ENCODE measurements around the gene STYX. TPM values are rescaled to one million over a fixed set of nuclear protein-coding genes. Genes with fewer than 3 reads are reported as not detected.
"Not testable (repeated sequence)": the region's sequence is repeated elsewhere in the genome, so short reads cannot be mapped to it uniquely, and the experiment has no call there.

STYX gene
- total RNA-seq, 1 donor from 2014 or later = 29.8 TPM

DNA sequence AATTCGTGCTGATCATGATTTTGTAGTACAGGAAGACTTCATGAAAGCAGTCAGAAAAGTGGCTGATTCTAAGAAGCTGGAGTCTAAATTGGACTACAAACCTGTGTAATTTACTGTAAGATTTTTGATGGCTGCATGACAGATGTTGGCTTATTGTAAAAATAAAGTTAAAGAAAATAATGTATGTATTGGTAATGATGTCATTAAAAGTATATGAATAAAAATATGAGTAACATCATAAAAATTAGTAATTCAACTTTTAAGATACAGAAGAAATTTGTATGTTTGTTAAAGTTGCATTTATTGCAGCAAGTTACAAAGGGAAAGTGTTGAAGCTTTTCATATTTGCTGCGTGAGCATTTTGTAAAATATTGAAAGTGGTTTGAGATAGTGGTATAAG, 2.5 kb upstream of the STYX start:
- not testable (repeated sequence) for DNase-seq

DNA sequence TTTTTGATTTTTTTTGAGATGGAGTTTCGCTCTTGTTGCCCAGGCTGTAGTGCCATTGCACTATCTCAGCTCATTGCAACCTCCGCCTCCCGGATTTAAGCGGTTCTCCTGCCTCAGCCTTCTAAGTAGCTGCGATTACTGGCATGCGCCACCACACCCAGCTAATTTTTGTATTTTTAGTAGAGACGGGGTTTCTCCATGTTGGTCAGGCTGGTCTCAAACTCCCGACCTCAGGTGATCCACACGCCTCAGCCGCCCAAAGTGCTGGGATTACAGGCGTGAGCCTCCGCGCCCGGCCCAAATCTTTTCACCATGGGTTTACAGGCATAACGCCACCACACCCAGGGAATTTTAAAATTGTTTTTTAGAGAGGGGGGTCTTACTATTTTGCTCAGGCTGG, 931 bp upstream of the STYX start:
- not testable (repeated sequence) for DNase-seq

DNA sequence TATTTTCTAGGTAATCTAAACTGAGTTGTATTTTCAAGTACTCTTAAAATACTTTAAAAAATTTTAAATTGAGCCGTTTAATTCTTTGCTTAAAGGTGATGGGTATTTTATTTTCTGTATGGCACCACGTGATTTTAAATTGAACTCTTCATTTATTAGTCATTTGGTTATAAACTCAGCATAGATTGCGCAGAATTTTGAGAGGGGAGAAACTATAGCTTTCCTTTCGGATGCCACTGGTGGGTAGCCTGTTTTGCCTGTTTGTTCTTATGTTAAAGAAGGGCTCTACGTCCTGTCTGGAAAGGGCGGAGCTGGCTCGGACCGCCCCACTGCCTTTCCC, 411 bp upstream of the STYX start:
- DNase-seq = no peak

DNA sequence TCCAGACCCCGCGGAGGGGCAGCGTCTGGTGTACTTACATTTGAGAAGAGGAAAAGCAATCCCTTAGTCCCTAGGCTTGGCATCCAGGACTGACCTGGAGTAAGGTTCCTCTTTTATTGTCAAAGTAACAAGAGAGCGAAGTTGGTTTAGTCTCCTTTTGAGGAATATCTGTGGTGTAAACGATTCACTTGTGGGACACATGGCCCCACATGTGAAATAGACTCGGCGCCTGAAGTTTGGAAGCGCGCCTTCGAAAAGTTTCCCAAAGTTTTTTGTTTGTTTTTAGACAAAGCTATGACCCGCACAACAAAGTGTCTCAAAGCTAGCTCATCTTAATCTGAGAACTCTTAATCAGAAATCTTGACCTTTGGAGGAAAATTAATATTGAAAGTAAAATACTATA, 744 bp downstream of the STYX start:
- DNase-seq = no peak

DNA sequence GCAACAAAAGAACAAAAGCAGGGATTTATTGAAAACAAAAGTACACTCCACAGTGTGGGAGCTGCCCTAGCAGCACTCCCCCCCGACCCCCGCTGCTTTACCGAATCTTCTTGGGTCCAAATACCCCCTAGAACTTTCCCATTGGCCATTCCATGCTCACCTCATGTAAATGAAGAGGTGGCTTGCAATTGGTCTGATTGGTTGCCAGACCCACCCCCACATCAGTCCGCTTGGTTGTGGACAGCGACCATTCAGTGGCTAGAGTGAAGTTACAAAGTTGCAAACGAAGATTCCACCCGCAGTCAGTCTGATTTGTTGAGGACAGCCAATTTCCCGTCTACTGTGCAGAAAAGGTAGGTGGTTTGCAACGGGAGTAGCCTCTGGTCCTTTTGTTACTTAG, 3.9 kb downstream of the STYX start:
- no peak for DNase-seq

DNA sequence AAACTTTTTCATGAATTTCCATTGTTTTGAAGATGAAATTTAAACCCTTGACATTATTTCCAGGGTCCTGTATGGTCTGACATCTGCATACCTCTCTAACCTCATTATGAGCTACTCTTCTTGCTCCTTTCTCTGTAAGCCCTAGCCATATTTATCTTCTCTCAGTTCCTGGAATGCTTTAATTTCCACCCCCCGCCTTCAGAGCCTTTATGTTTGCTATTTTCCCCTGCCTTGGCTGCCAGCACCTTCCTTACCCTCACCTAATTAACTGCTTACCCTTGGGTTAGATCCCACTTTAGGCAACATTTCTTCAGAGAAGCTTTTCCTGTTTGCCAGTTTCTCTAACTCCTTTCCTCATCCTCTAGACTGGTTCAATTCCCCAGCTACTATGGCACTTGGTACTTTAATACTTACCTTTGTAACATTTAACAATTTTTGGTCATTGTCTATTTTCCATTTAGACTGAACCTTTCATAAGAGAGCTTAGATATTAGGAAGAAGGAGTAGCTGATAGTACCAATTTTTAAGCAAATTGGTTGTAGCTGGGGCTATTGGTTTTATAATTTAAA, 6.0 kb downstream of the STYX start:
- no peak for DNase-seq

DNA sequence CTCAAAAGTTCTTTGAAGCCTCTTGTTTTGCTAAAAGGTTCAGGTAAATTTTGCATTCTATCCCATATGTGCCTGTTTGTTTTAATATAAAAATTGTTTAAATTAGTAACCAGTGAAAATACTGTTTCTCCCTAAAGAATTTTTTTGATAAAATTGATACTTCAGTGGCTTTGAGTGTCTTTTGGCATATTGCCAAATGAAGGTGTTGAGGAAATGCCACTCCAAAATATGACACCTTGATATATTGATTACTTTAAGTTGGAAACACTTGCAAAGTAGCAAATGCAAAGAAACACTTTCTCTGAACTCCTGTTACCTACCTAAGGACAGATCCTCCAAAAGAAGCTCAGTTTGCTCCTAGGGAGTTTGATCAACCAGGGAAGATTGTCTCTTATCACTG, 8.4 kb downstream of the STYX start:
- DNase-seq = no peak

DNA sequence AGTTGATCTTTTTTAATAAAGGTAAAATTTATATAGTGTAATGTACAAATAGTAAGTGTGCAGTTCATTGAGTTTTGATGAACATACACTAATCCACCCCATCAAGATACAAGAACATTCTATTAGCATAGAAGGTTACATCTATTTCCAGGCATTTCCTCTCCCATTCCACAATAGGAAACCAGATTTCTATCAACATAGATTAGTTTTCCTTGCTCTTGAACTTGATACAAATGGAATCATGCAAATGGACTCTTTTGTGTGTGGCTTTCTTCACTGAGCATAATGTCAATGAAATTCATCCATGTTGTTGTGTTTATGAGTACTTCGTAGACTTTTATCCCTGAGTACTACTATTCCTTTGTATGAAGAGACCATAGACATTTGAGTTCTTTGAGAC, 10.8 kb downstream of the STYX start:
- no peak for DNase-seq

DNA sequence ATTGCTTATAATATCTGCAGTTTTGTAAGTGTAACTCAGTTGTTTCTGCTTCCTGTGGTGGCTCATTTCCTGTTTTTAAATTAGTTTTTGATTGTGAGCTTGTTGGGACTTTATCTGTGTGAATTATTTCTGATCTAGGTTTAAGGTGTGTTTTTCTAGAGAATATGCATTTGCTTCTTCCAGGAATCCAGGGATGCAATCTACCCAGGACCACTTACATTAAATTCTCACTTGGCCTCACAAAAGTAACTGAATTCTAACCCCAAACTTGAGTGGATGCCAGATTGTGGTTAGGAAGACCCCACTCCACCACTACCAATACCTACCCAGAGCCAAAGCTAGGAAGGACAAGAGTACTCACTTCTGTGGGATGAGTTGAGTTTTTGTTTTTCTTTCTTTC, 11.9 kb downstream of the STYX start:
- no peak for DNase-seq

DNA sequence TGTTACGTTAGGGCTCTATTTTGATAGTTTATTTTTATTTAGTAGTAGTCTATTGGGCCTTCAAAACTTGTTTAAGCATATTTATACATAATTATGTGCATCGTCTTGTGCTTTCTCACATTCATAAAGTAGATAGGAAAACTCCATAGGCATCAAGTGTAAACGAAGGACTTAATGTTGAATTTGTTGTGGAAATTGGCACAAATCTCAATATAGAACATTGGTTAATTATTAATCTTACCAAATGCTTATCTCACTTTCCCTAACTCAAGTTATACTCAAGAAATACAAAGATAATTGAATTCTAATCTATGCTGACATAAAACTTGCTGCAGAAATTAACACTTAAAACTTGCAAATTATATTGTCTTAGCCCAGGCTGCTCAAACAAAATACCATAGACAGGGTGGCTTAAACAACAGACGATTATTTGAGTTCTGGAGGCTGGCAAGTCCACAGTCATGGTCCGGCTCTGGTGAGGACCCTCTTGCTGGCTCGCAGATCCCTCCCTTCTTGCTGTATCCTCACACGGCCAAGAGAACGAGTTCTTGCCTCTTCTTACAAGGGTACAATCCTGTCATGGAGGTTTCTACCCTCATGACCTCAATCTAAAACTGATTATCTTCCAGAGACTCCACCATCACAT, 18.8 kb downstream of the STYX start:
- DNase-seq = no peak

DNA sequence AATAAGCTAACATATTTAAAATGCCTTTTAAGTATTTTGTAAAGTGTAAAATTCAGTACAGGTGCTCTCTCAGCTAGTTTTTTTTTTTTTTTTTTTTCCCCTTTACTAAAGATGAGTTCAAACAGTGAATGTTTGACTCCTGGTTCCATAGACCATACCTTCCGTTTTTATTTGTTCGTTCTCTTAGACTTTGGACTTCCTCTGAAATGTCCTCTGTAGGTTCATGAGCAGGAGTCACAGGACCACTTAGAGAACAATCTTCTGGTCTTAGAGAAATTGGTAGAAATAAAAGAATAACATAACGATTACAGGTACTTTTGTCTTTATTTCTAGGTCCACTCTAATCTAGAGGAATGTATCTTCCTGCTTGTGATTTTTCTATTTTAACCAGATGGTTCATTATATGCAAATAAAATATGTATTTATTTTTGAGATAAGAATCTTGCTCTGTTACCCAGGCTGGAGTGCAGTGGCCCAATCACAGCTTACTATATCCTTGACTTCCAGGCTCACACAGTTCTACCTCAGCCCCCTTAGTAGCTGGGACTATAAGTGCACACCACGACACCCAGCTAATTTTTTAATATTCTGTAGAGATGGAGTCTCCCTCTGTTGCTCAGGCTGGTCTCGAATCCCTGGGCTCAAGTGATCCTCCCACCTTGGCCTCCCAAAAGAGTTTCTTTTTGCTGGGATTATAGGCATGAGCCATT, 25.8 kb downstream of the STYX start:
- DNase-seq = no peak

DNA sequence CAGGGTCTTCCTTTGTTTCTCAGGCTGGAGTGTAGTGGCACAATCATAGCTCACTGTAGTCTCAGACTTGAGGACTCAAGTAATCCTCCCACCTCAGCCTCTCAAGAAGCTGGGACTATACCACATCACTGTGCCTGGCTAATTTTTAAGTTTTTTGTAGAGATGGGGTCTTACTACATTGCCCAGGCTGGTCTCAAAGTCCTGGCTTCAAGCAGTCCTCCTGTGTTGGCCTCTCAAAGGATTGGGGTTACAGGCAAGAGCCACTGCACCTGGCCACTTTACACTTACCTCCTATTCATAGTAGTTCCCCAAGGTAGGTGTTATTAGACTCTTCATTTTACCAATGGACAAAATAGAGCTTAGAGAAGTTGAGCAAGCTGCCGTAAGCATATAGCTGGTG, 29.2 kb downstream of the STYX start:
- no peak for DNase-seq

DNA sequence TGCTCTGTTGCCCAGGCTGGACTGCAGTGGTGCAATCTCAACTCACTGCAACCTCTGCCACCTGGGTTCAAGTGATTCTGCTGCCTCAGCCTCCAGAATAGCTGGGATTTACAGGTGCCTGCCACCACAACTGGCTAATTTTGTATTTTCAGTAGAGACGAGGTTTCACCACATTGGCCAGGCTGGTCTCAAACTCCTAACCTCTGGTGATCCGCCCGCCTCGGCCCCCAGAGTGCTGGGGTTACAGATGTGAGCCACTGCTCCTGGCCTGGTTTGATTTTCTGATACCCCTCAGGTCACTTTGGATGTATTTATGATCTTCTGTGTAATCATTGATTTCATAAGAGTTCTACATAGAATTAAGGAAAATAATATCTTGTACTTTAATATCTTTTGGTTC, 33.0 kb downstream of the STYX start:
- DNase-seq = not testable (repeated sequence)

DNA sequence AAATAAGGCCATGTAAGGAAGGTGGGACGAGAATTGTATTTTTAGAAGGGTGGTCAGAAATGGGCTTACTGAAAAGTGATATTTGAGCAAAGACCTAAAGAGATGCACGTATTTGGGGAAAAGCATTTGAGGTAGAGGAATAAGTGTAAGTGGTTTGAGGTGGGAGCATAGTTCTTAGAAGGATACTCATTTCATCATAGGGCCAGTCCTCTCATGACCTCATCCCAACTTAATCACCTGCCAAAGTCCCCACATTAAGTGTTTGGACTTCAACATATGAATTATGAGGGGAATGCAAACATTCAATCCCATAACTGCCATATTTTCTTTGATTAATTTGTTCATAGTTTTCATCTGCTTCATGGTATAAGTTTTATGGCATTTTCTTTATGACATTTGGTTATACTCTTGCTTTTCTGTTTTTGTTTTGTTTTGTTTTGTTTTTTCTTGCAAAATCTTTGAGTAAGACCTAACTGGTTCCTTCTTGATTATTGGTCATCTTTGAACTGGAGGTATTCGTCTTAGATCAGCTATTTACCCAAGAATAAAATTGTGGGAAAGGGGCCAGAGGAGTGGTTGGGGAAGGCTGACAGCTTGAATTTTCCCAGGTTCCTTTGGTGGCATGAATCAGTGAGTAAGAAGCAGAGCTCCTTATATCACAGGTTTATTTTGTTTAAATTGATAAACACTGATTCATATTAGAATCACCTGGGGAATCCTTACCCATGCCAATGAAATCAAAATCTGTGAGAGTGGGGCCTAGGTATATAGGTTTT, 37.3 kb downstream of the STYX start:
- no peak for DNase-seq

DNA sequence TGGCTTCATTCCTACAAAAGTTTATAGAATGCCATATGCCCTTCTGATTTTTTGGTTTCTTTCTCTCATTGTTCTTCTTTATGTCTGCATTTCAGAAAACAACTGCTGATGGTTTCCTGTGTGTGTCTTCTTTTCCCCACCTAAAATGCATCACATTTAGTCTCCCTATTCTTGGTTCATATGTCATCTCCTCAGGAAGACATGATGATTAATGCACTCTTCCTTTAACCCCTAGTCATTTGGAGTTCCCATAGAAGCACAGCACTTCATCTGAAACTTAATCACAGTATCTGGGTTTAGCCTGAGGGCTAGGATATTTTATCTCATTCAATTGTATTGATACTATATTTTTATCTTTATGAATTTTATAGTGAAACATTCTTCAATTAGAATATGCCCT, 39.9 kb downstream of the STYX start:
- no peak for DNase-seq

DNA sequence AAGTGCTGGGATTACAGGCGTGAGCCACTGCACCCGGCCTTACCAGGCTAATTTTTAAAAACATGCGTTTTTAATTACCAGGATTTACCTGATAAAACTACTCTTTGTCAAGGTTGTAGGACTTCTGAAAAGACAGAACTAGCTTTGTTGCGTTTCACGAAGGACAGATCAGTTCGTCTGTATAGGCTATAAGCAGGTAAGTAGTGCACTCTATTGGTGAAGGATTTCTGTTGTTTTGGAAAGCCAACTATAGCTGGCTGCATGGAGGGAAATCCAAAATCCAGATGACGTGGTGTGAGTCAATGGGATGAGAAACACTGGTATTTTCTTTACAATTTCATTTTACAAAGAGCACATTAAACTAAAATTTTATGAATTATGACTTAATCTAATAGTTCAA, 46.9 kb downstream of the STYX start:
- DNase-seq = no peak

DNA sequence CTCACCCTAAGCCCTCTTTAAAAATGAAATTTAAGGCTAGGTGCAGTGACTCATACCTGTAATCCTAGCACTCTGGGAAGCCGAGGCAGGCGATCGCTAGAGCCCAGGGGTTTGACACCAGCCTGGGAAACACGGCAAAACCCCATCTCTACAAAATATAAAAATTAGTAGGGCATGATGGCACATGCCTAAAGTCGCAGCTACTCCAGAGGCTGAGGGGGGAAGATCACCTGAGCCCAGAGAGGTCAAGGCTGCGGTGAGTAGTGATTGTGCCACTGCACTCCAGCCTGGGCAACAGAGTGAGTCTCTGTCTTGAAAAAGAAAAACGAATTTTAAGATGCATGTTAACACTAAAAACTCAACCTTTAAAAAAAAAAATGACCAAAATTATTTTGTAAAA, 48.7 kb downstream of the STYX start:
- DNase-seq = no peak

DNA sequence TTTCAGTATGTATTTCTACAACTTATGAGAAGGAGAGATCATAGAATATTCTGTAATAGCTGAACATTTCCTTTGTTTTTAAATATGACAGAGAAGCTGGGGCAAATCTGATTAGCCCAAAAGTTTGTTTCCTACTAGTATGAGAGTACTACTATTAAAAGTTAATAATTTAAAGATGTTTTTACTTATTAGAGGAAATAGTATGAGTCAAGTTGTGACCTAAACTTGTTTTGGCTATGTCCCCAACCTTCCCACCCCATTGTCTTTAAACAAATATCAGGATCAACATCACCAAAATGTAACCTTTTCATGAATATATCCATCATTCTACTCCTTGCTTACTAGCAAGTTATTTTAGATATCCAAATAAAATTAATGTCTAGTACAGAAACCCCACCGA, 50.9 kb downstream of the STYX start:
- no peak for DNase-seq

DNA sequence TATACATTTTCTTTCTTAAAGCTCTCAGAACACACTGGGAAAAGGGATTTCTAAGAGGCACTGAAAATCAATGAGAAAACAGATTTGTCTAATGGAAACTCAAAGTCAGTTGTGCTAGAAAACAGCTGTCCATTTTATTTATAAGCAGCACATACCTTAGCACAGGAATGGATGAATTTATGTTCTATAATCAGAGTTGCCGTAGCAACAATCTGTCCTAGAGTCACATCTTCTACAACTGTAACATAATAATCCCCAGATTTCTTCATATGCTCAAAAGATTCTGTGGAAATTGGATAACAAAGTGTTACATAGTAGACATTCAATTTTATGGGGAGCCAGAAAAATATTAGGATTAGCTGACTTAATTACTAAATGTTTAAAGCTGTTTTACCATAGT, 51.7 kb downstream of the STYX start:
- DNase-seq = no peak

DNA sequence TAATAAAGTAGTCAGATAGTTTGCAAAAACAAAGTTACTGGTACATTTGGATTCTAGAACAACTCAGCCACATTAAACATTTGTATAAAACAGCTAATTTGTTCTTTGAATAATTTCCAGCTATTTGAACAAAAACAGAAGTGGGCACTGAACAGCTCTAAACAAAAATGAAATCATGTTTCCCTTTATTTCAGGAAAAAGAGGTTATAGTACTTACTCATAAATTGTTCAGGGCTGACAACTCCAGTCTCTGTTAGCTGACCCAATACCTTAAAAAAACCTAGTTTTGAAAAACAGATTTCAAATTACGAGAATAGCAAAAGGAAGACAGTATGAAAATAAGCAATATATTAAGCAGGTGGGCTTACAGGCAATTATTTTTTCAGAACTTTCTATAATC, 53.2 kb downstream of the STYX start:
- DNase-seq = no peak

DNA sequence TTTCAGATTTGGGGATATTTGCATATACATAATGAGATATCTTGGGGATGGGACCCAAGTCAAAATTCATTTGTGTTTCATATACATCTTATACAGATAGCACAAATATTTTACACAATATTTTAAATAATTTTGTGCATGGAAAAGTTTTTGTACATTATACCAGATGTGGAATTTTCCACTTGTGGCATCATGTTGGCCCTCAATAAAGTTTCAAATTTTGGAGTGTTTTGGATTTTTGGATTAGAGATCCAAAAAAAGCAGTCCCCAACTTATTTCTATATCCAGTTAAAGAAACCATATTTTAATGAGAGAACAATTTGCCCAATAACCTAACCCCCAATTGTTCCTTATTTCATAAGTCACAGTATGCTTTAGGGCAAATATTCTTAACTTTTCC, 56.9 kb downstream of the STYX start:
- no peak for DNase-seq

DNA sequence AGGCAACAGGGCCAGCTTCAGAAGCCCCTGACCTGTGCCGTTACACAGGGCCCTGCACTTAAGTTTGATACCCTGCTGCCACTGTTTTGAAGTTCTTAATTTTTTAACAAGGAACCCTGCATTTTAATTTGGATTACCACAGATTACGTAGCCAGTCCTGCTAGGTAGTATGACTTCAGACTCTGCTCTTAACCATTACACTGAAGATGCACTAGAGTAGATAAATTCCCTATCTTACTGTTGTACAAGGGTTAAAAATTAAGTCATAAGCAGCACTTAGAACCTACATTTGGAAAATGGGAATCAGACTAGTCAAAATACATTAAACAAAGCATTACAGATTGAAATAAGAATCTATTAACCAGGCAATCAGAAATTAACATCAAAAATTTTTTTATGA, 59.2 kb downstream of the STYX start:
- DNase-seq = no peak

DNA sequence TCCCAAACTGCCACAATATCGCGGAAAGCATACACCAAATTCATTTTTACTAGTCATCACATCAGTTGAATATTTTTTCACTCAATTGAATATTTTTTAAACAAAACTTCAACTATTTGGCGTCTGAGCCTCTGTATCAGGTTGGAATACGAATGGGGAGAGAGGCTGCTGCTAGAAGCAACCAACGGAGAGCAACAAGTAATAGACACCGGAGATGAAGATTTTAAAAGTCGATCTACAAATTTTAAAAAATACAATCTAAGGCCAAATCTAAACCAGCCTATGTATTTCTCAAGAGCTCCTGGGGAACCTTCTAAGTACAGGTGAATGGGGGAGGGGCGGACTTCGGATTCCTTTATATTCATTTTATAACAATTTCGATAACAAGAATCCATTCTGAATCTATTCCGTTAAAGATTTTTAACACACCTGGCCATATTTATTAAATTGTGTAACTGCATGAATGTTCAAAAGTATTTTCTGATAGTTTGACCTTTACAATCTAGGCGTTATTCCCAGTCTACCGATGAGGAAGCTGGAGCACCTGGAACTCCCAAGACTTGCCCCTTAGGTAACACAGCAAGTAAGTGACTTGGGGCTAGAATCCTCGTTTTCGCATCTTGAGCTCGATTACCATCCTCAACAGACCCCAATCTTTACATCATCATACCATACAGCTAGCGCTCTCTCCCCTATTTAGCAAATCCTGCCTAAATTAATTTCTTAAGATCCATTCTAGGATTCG, 60.2 kb downstream of the STYX start:
- DNase-seq = no peak
